ENCODE results near the gene TMC1. TPM values are rescaled to one million over a fixed set of nuclear protein-coding genes. Genes with fewer than 3 reads are reported as not detected.

The TMC1 gene
- total RNA-seq, 1 donor: 0.36 TPM

DNA sequence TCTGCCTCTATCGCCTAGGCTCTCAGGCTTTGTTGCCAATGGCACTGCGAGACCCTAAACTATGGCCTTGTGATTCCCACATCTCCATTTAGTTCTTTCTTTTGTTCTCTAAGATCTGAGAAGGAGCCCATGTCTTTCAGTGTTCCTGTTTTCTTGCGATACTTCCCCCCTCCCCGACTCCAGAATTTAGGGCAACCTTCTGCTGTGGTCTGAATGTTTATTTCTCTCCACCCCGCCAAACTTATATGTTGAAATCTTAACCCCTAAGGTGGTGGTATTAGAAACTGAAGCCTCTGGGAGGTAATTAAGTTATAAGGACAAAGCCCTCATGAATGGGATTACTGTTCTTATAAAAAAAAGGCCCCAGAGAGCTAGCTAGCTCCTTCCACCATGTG, 6.4 kb downstream of the TMC1 start:
- TF ChIP-seq, protein P1, sequence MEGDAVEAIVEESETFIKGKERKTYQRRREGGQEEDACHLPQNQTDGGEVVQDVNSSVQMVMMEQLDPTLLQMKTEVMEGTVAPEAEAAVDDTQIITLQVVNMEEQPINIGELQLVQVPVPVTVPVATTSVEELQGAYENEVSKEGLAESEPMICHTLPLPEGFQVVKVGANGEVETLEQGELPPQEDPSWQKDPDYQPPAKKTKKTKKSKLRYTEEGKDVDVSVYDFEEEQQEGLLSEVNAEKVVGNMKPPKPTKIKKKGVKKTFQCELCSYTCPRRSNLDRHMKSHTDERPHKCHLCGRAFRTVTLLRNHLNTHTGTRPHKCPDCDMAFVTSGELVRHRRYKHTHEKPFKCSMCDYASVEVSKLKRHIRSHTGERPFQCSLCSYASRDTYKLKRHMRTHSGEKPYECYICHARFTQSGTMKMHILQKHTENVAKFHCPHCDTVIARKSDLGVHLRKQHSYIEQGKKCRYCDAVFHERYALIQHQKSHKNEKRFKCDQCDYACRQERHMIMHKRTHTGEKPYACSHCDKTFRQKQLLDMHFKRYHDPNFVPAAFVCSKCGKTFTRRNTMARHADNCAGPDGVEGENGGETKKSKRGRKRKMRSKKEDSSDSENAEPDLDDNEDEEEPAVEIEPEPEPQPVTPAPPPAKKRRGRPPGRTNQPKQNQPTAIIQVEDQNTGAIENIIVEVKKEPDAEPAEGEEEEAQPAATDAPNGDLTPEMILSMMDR (IDR thresholded peaks at IDR 0.05; ENCODE audit: insufficient read depth, low read length): no peak
- no peak for DNase-seq (ENCODE audit: low read depth)

DNA sequence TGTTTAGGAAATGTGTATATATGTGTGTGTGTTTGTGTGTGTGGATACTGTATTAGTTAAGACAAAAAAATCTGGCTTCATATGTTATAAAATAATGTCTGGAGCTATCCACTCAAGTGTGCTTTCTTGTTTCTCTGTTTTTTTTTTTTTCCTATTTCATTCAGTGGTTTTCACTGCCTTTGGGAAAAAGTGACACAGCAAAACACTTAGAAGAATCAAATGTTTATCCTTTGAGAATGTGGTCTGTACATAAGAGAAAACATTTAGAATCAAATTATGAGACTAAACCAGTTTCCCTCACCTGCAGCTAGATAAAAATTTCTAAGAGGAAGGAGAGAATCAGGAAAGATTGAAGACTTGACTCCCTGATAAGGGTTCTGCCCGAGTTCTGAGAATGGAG, 8.1 kb downstream of the TMC1 start:
- TF ChIP-seq, protein P1 (IDR thresholded peaks at IDR 0.05; ENCODE audit: insufficient read depth, low read length): no peak
- DNase-seq (ENCODE audit: low read depth): no peak
- H3K4me3 ChIP-seq (ENCODE audit: low read depth, low read length): no peak overlapping the region

More for the DNA sequence above, 6.4 kb downstream of the TMC1 start:
- H3K4me3 ChIP-seq (ENCODE audit: low read depth, low read length): peak overlapping the region; percentile 38

DNA sequence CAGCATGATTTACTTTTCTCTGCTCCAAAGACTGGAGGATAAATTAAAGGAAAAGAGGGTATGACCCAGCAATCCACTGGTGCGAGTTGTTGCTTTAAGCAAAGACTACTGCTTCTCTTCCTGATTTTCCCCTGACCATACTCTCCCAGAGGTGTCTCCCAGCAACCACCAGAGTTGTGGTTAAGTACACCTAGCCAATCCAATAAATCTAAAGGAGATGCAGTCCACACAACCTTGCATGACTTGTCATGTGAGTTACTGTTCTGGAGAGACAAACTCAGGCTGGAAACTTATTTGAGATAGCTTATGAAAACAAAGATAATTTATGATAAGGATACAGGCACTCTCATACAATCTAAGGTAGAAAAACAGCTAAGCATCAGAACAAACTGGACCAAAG, 11.9 kb downstream of the TMC1 start:
- TF ChIP-seq, protein P1 (IDR thresholded peaks at IDR 0.05; ENCODE audit: insufficient read depth, low read length): no peak
- H3K4me3 ChIP-seq (ENCODE audit: low read depth, low read length): no peak overlapping the region
- peak; percentile 86 for DNase-seq (ENCODE audit: low read depth)

DNA sequence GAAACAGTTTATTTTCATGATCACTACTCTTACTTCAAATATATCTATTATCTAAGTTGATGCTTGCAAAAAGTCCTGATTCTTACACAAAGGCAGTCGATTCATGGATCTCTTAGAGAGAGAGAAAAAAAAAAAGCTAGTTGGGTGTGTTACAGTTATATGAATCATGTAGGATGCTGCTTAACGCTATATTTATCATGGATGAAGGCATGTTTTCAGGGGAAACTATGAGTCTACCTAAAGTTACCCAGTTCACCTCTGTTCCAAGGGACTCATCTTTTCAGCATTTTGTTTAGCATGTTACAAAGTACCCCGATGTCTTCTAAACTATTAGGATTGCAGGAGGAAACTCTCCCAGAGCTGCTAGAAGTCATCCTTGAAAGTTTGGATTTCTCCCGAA, 13.5 kb downstream of the TMC1 start:
- DNase-seq (ENCODE audit: low read depth): peak; percentile 47
- no peak overlapping the region for H3K4me3 ChIP-seq (ENCODE audit: low read depth, low read length)

DNA sequence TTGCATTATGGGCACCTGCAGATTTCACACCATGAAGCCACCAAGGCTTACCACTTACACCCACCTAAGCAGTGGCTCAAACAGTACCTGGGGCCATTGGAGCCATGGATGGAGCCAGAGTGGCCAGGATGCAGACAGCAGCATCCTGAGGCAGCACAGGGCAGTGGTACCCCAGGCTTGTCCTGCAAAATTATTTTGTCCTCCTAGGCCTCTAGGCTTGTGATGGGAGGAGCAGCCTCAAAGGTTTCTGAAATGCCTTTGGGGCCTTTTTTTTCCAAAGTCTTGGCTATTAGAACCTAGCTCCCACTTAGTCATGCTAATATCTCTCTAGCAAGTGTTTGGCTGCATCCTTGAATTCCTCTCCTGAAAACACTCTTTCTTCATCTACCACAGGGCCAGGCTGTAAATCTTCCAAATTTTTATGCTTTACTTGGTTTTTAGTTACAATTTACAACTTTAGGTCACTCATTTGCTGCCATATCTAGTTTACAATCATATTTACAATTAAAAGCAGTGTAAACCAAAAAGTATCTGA, 15.7 kb downstream of the TMC1 start:
- no peak overlapping the region for H3K4me3 ChIP-seq (ENCODE audit: low read depth, low read length)
- TF ChIP-seq, protein P1 (IDR thresholded peaks at IDR 0.05; ENCODE audit: insufficient read depth, low read length): no peak
- peak; percentile 83 for DNase-seq (ENCODE audit: low read depth)

More for the DNA sequence above, 13.5 kb downstream of the TMC1 start:
- TF ChIP-seq, protein P1 (IDR thresholded peaks at IDR 0.05; ENCODE audit: insufficient read depth, low read length): no peak

DNA sequence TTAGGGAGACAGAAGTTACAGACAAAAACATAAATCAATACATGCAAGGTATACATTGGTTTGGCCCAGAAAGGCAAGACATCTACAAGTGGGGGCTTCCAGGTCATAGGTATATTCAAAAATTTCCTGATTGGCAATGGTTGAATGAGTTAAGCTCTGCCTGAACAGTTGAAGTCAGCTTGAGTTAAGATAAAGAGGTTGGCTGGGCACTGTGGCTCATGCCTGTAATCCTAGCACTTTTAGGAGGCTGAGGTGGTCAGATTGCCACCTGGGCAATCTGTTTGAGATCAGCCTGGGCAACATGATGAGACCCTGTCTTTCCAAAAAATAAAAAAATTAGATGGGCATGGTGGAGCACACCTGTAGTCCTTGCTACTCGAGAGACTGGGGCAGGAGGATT, 16.3 kb downstream of the TMC1 start:
- TF ChIP-seq, protein P1 (IDR thresholded peaks at IDR 0.05; ENCODE audit: insufficient read depth, low read length): no peak
- DNase-seq (ENCODE audit: low read depth): no peak
- no peak overlapping the region for H3K4me3 ChIP-seq (ENCODE audit: low read depth, low read length)

All from fibroblast of the aortic adventitia (primary cell).